OCI-LY1 (cell line): ENCODE measurements around the gene CPEB2.

Source experiments
- H2AFZ ChIP-seq: fragments of 200-600 bp; sonication (generic), shearing (Covaris generic); 2 replicates; pipeline ENCODE4 v1.6.0; 2014; ENCODE audit warnings: antibody characterized with exemption, mild to moderate bottlenecking, low read length
- H3F3A ChIP-seq: fragments of 200-600 bp; sonication (generic), shearing (Covaris generic); 2 replicates; pipeline ENCODE4 v1.6.0; 2014; ENCODE audit warnings: mild to moderate bottlenecking, antibody characterized with exemption, low read length, moderate library complexity; ENCODE audit not compliant: insufficient read depth
- H3K27ac ChIP-seq: fragments of 200-600 bp; sonication (generic); 2 replicates; pipeline ENCODE4 v1.5.1; 2014; ENCODE audit warnings: low read length, mixed run types, mild to moderate bottlenecking, low read depth; ENCODE audit not compliant: poor library complexity, severe bottlenecking
- H3K27me3 ChIP-seq: fragments of 200-600 bp; sonication (generic); 2 replicates; pipeline ENCODE4 v1.6.0; 2014; ENCODE audit warnings: antibody characterized with exemption, mild to moderate bottlenecking, low read length, moderate library complexity; ENCODE audit not compliant: insufficient read depth
- H3K36me3 ChIP-seq: fragments of 200-600 bp; sonication (generic); 2 replicates; pipeline ENCODE4 v1.6.1; 2014; ENCODE audit warnings: mild to moderate bottlenecking, antibody characterized with exemption, low read length, moderate library complexity, mixed read lengths; ENCODE audit not compliant: insufficient read depth
- H3K4me1 ChIP-seq: fragments of 200-600 bp; sonication (generic); 2 replicates; pipeline ENCODE4 v1.5.1; 2014; ENCODE audit warnings: mild to moderate bottlenecking, low read length, moderate library complexity; ENCODE audit not compliant: insufficient read depth, severe bottlenecking
- H3K4me2 ChIP-seq: fragments of 200-600 bp; sonication (generic), shearing (Covaris generic); 2 replicates; pipeline ENCODE4 v1.6.1; 2014; ENCODE audit warnings: low read length
- H3K4me3 ChIP-seq: fragments of 200-600 bp; sonication (generic); 2 replicates; pipeline ENCODE4 v1.5.1; 2014; ENCODE audit warnings: low read length, low read depth, mild to moderate bottlenecking, mixed read lengths; ENCODE audit not compliant: poor library complexity, severe bottlenecking
- H3K79me2 ChIP-seq: fragments of 200-600 bp; shearing (Covaris generic); 2 replicates; pipeline ENCODE4 v1.6.1; 2016; ENCODE audit warnings: mixed run types, low read length, mixed read lengths; ENCODE audit not compliant: insufficient read depth
- H3K9ac ChIP-seq: fragments of 200-600 bp; sonication (generic), shearing (Covaris generic); 2 replicates; pipeline ENCODE4 v1.6.1; 2014; ENCODE audit warnings: mild to moderate bottlenecking, low read length, mixed read lengths
- H3K9me2 ChIP-seq: fragments of 200-600 bp; sonication (generic), shearing (Covaris generic); 2 replicates; pipeline ENCODE4 v1.6.1; 2014; ENCODE audit warnings: low read depth, mild to moderate bottlenecking, low read length, mixed read lengths
- H3K9me3 ChIP-seq: fragments of 200-600 bp; shearing (Covaris generic); 2 replicates; pipeline ENCODE4 v1.6.1; 2014; ENCODE audit warnings: low read length, mixed read lengths
- H4K20me1 ChIP-seq: fragments of 200-600 bp; sonication (generic), shearing (Covaris generic); 2 replicates; pipeline ENCODE4 v1.6.0; 2016; ENCODE audit warnings: mild to moderate bottlenecking, low read length; ENCODE audit not compliant: insufficient read depth
- CTCF ChIP-seq: fragments of 200-600 bp; sonication (generic), shearing (Covaris generic); IDR thresholded peaks from 2 replicates; pipeline ENCODE4 v1.5.1; 2017; ENCODE audit warnings: mild to moderate bottlenecking, antibody characterized with exemption, low read length, moderate library complexity, mixed read lengths
- EZH2 ChIP-seq: fragments of 200-600 bp; sonication (generic), shearing (Covaris generic); IDR thresholded peaks from 2 replicates; pipeline ENCODE4 v1.8.0; 2017; ENCODE audit warnings: borderline replicate concordance, mixed run types, mild to moderate bottlenecking, antibody characterized with exemption, low read length, moderate library complexity, mixed read lengths

The CPEB2 gene

DNA sequence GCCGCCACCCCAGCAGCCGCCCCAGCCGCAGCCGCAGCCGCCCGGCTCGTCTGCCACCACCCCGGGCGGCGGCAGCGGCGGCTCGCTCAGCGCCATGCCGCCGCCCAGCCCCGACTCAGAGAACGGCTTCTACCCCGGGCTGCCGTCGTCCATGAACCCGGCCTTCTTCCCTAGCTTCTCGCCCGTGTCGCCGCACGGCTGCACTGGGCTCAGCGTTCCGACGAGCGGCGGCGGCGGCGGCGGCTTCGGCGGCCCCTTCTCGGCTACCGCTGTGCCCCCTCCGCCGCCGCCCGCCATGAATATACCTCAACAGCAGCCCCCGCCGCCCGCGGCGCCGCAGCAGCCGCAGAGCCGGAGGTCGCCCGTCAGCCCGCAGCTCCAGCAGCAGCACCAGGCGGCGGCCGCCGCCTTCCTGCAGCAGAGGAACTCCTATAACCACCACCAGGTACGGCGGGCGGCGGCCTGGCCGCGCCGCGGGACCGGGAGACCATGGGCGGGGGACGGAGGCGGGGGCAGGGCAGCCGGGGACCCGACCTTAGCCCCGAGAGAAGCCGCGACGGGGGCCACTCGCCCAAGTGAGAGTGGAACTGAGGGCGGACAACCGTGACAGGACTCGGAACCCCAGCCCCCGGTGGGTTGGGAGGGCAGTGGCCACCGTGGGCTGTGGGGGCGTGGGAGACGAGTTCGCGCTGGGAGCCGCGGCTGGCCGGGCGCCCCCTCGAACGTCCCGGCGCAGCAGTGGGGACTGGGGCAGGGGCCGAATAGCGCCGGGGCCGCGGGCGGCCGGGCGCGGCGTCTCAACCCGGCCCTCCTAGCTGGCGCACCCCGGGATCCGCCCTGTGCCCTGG is 1.8 kb downstream of the CPEB2 start:
- Histone ChIP-seq H3K9me2 (no peaks in the 10 kb centered on the region), H4K20me1 (no peaks in the 10 kb centered on the region), H3K4me2 (peak overlapping the region; percentile 92), H3F3A (no peaks in the 10 kb centered on the region), H3K9me3 (no peaks in the 10 kb centered on the region), H3K79me2 (no peaks in the 10 kb centered on the region), H3K36me3 (no peaks in the 10 kb centered on the region), H3K27me3 (no peaks in the 10 kb centered on the region), H3K4me1 (peaks cover 11% of the 10 kb centered on the region), H3K4me3 (peak overlapping the region; percentile 68), H3K27ac (no peak overlapping the region), H3K9ac (peak overlapping the region; percentile 67), H2AFZ (no peak overlapping the region)
- TF ChIP-seq EZH2 (no peak), CTCF (no peak)

DNA sequence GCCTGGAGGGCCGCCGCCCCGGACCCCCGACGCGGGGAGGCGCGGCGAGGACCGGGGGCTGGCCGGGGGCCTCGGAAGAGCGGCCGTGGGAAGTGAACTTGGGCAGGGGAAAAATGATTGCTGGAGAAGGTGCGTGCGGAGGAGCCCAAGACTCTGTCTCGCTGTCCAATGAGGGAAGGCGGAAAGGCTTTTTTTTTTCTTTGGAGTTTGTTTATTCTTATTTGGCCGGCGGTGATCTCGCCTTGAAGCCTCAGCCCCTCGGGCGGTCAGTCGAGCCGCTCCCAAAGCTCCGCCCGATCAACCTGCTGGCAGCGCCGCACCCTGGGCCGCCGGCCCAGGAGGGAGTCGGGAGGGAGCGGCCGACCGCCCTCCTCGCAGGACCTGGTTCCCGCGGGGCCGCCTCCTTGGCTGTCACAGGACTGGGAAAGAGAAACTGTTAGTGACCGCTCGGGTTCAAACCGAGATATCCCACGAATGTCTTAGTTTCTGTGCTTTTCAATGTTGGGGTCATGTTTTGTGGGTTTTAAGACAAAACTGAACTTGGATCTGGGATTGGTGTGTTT is 2.5 kb downstream of the CPEB2 start:
- no peak overlapping the region for H3K27ac ChIP-seq
- H3K79me2 ChIP-seq = no peaks in the 10 kb centered on the region
- peak overlapping the region; percentile 68 for H3K4me3 ChIP-seq
- H2AFZ ChIP-seq = no peak overlapping the region
- peak overlapping the region; percentile 67 for H3K9ac ChIP-seq
- TF ChIP-seq EZH2 (no peak), CTCF (no peak)
- H3K9me3 ChIP-seq = no peaks in the 10 kb centered on the region
- H3K9me2 ChIP-seq = no peaks in the 10 kb centered on the region
- peaks cover 11% of the 10 kb centered on the region for H3K4me1 ChIP-seq
- no peaks in the 10 kb centered on the region for H3K36me3 ChIP-seq
- peak overlapping the region; percentile 92 for H3K4me2 ChIP-seq
- H4K20me1 ChIP-seq = no peaks in the 10 kb centered on the region
- no peaks in the 10 kb centered on the region for H3K27me3 ChIP-seq
- H3F3A ChIP-seq = no peaks in the 10 kb centered on the region

- Histone ChIP-seq H3K36me3 (no peaks in the 10 kb centered on the region), H3K27me3 (no peaks in the 10 kb centered on the region), H3K79me2 (no peaks in the 10 kb centered on the region), H3K9me3 (no peaks in the 10 kb centered on the region), H3K4me1 (peaks cover 11% of the 10 kb centered on the region), H2AFZ (no peak overlapping the region), H3K4me3 (peak overlapping the region; percentile 68), H3K9ac (peak overlapping the region; percentile 67), H4K20me1 (no peaks in the 10 kb centered on the region), H3K9me2 (no peaks in the 10 kb centered on the region), H3F3A (no peaks in the 10 kb centered on the region), H3K27ac (no peak overlapping the region), H3K4me2 (peak overlapping the region; percentile 92)
- no peak for TF ChIP-seq EZH2
- TF ChIP-seq CTCF = no peak
Measured at GRCh38 chr4:15005474-15006115, 3.3 kb downstream of the CPEB2 start.
